ENCODE measurements around the gene MLST8. TPM values are rescaled to one million over a fixed set of nuclear protein-coding genes. Genes with fewer than 3 reads are reported as not detected.
"Not testable (repeated sequence)": the region's sequence is repeated elsewhere in the genome, so short reads cannot be mapped to it uniquely, and the experiment has no call there.

Gene MLST8
- total RNA-seq, 1 experiment from 2014 or later: 53.1 TPM

GRCh38 chr16:2238838-2239675, 33.8 kb downstream of the MLST8 start:
- Histone ChIP-seq H3K4me1 (peaks cover 8% of the 10 kb centered on the region; the same call in 1 of the 2 replicates), H3K9me3 (no peaks in the 10 kb centered on the region), H3K27me3 (replicated peaks; ENCODE audit: control insufficient read depth, insufficient read depth, low read length) (no peaks in the 10 kb centered on the region), H3K36me3 (ENCODE audit: control insufficient read depth, insufficient read depth, low read length) (no peaks in the 10 kb centered on the region; the same call in 1 of the 2 replicates), H3K4me3 (ENCODE audit: low read depth, low read length) (no peak overlapping the region)
- no TSS peak for BruUV-seq (replicated peaks)
- CTCF ChIA-PET: interaction anchor here (0.9 to 1.0 kb wide), 2 partner anchors 13 to 44 kb away, joined by 3 read pairs; no protein-coding TSS in a partner anchor
- Mint-ChIP-seq H3K27me3 (ENCODE audit: insufficient read depth, unreplicated experiment) (no peaks in the 10 kb centered on the region), H3K4me3 (ENCODE audit: unreplicated experiment) (no peak overlapping the region), H3K4me1 (ENCODE audit: low read depth, unreplicated experiment) (no peaks in the 10 kb centered on the region), H3K9me3 (ENCODE audit: unreplicated experiment) (no peaks in the 10 kb centered on the region), H3K36me3 (ENCODE audit: insufficient read depth, unreplicated experiment) (peaks cover 69% of the 10 kb centered on the region), H3K27ac (ENCODE audit: unreplicated experiment) (no peak overlapping the region)
- DNase-seq: peak in 1 of 2 experiments; percentile 32
- POLR2A ChIA-PET: interaction anchor here (0.8 kb wide), 1 partner anchor 25 kb away, joined by 3 read pairs; the partner anchor contains the start of gene PGP
- TF ChIP-seq CTCF (IDR thresholded peaks at IDR 0.05; ENCODE audit: insufficient read depth in 1 of 2, low read depth in 1 of 2, low read length in 1 of 2, severe bottlenecking in 1 of 2, unreplicated experiment in 1 of 2): no peak
- intact Hi-C loops (cut with micrococcal nuclease; ENCODE audit: unreplicated experiment): no loop called here

GRCh38 chr16:2240331-2240730, 35.1 kb downstream of the MLST8 start:
- H3K27me3 Mint-ChIP-seq (ENCODE audit: insufficient read depth, unreplicated experiment); H3K9me3 Mint-ChIP-seq (ENCODE audit: unreplicated experiment); H3K4me1 Mint-ChIP-seq (ENCODE audit: low read depth, unreplicated experiment); H3K4me1 ChIP-seq; H3K27me3 ChIP-seq (replicated peaks; ENCODE audit: control insufficient read depth, insufficient read depth, low read length); POLR2A ChIA-PET; CTCF ChIA-PET; BruUV-seq (replicated peaks); DNase-seq; H3K27ac Mint-ChIP-seq (ENCODE audit: unreplicated experiment); H3K4me3 ChIP-seq (ENCODE audit: low read depth, low read length); H3K36me3 ChIP-seq (ENCODE audit: control insufficient read depth, insufficient read depth, low read length); H3K9me3 ChIP-seq; H3K4me3 Mint-ChIP-seq (ENCODE audit: unreplicated experiment); intact Hi-C loops (cut with micrococcal nuclease; ENCODE audit: unreplicated experiment): not testable (repeated sequence)
- H3K36me3 Mint-ChIP-seq (ENCODE audit: insufficient read depth, unreplicated experiment): peaks cover 71% of the 10 kb centered on the region

- CTCF ChIA-PET: no interaction called here
- Mint-ChIP-seq H3K9me3 (ENCODE audit: unreplicated experiment) (no peaks in the 10 kb centered on the region), H3K27ac (ENCODE audit: unreplicated experiment) (no peak overlapping the region)
These were observed 37.3 kb downstream of the MLST8 start for GRCh38 chr16:2242598-2242997.

More at GRCh38 chr16:2242598-2242997, 37.3 kb downstream of the MLST8 start:
- no peak for TF ChIP-seq CTCF (IDR thresholded peaks at IDR 0.05; ENCODE audit: insufficient read depth in 1 of 2, low read depth in 1 of 2, low read length in 1 of 2, severe bottlenecking in 1 of 2, unreplicated experiment in 1 of 2)
- Histone ChIP-seq H3K9me3 (no peaks in the 10 kb centered on the region), H3K27me3 (replicated peaks; ENCODE audit: control insufficient read depth, insufficient read depth, low read length) (no peaks in the 10 kb centered on the region), H3K4me3 (ENCODE audit: low read depth, low read length) (no peak overlapping the region), H3K36me3 (ENCODE audit: control insufficient read depth, insufficient read depth, low read length) (no peaks in the 10 kb centered on the region; the same call in none of the 2 replicates), H3K4me1 (no peaks in the 10 kb centered on the region)
- H3K4me1 Mint-ChIP-seq (ENCODE audit: low read depth, unreplicated experiment): no peaks in the 10 kb centered on the region
- POLR2A ChIA-PET: no interaction called here
- intact Hi-C loops (cut with micrococcal nuclease; ENCODE audit: unreplicated experiment): no loop called here
- BruUV-seq (replicated peaks): no TSS peak
- DNase-seq: no peak
- H3K4me3 Mint-ChIP-seq (ENCODE audit: unreplicated experiment): no peak overlapping the region
- no peaks in the 10 kb centered on the region for H3K27me3 Mint-ChIP-seq (ENCODE audit: insufficient read depth, unreplicated experiment)
- peaks cover 64% of the 10 kb centered on the region for H3K36me3 Mint-ChIP-seq (ENCODE audit: insufficient read depth, unreplicated experiment)

All from Caco-2 (cell line).